HTERT RPE-1 (cell line): ENCODE data around the gene SPPL2B.
"Not testable (repeated sequence)": the region's sequence is repeated elsewhere in the genome, so short reads cannot be mapped to it uniquely, and the experiment has no call there.

Experiments
- in situ Hi-C: fragments of 300-500 bp; cut with MboI; formaldehyde crosslinking; loops from 4 replicates; pipeline ENCODE4 v1.14.3; 2020; ENCODE audit warnings: low sequenced_read_pairs

The SPPL2B gene, protein sequence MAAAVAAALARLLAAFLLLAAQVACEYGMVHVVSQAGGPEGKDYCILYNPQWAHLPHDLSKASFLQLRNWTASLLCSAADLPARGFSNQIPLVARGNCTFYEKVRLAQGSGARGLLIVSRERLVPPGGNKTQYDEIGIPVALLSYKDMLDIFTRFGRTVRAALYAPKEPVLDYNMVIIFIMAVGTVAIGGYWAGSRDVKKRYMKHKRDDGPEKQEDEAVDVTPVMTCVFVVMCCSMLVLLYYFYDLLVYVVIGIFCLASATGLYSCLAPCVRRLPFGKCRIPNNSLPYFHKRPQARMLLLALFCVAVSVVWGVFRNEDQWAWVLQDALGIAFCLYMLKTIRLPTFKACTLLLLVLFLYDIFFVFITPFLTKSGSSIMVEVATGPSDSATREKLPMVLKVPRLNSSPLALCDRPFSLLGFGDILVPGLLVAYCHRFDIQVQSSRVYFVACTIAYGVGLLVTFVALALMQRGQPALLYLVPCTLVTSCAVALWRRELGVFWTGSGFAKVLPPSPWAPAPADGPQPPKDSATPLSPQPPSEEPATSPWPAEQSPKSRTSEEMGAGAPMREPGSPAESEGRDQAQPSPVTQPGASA

DNA sequence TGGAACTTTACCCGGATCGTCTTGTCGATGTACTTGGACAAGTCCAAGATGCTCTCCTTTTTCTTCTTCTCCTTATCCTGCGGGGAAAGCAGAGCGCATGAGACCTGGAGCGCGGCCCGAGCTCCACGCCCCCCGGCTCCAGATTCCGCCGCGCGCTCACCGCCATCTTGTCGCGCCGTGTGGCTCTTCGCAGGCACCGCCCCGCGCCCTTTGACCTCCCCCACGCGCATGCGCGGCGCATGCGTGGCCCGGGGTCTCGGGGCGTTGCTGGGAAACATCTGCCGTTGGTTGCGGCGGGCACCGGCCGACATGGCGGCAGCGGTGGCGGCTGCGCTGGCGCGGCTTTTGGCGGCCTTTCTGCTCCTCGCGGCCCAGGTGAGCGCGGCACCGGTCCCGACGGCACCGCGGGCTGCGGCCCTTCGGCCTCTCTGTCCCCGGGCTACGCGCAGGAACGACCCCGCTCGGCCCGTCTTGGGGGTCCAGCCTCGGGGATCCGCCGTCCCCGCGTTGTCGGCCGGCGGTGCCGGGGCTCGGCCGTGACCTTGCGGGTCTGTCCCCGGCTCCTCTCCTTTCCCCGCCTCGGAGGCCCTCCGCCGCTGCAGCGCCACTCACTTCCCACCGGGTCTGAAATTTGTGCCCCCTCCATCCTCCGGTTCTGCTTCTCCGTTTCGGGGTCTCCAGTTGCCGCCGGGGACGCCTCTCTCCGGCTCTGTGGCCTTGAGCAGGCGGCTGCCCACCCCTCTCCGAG, at the start of gene SPPL2B, which contains the start of gene LSM7:
Gene SPPL2B (plus strand): TSS at position 284 of the 748 bp plus-strand sequence. CDS start 26 bp downstream, at position 310.
Gene LSM7 (minus strand): TSS at position 186 of the 748 bp plus-strand sequence. CDS start 20 bp downstream, at position 166.
- in situ Hi-C loops = no loop called here

DNA sequence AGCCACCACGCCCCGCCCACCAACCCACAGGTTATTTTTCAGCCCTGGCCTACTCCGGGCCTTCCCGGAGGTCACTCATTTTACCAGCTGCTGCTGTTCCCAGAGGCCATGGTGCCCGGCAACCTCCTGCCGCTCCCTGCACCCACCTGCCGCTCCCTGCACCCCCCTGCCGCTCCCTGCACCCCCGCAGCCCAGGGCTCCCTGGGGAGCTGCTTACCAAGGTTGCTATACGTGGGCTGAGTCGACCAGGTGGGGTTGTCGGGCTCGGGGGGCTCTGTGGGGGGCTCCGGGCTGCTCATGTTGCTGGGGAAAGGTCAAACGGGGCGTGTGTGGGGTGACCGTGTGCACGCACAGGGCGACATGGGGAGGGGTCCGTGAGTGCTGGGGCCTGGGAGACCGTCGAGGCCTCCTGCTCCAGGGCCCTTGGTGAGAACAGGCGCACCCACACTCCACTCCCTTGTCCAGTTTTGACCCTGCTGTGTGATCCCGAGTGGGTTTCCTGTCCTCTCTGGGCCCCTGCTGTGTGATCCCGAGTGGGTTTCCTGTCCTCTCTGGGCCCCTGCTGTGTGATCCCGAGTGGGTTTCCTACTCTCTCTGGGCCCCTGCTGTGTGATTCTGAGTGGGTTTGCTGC, 47.7 kb upstream of the SPPL2B start:
- in situ Hi-C loops = no loop called here

DNA sequence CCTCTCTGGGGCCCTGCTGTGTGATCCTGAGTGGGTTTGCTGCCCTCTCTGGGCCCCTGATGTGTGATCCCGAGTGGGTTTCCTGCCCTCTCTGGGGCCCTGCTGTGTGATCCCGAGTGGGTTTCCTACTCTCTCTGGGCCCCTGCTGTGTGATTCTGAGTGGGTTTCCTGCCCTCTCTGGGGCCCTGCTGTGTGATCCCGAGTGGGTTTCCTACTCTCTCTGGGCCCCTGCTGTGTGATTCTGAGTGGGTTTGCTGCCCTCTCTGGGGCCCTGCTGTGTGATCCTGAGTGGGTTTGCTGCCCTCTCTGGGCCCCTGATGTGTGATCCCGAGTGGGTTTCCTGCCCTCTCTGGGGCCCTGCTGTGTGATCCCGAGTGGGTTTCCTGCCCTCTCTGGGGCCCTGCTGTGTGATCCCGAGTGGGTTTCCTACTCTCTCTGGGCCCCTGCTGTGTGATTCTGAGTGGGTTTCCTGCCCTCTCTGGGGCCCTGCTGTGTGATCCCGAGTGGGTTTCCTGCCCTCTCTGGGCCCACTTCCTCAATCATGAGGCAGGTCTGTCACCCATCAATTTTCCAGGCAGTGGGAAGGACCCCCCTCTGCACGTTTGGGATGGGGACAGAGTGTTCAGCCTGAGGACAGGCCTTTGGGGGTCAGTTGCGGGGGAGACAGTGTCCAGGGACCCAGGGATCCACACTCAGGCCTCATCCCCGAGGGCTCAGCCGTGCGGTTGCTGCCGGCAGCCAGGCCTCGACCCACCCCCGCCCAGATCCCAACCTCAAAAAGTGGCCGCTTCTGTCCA, 47.0 kb upstream of the SPPL2B start:
- in situ Hi-C loops = not testable (repeated sequence)

DNA sequence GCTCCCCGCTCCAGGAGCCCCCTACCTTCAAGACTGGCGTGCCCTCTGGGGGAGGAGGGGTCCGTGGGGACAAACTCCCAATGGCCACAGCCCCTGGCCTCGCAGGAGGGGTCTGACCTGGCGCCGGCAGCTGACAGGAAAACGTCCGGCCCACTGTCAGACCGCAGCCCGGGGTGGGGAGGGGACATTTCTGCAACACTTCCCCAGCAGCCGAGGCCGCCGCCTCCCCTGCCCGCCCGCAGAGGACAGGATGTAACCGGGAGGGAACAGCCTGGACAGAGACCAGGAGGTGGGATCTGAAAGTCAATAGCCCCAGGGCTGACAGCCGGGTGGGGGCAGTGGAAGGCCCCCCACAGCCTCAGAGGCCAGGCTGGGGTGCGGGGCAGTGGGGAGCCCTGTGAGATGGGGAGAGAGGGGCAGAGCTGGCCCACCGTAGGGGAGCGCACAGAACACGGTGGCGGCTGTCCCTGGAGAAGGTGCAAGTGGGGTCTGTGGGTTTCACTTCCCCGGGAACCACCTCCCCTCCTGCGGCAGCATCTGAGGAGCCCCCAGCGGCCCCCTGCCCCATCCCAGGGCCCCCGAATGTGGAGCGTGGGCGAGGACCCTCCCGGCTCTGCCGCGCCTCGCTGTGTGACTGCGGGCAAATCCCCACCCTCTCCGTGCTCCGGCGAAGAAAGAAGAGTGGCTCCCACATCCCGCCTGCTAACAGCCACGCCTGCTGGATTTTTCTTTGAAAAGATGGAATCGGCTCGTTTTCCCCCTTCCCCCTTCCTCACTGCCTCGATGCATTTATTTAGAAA, 46.2 kb upstream of the SPPL2B start, which contains the start of gene PEAK3:
Gene PEAK3 (minus strand): TSS at position 114 of the 800 bp plus-strand sequence. CDS start 1,244 bp downstream, outside the sequence.
- in situ Hi-C loops = no loop called here

DNA sequence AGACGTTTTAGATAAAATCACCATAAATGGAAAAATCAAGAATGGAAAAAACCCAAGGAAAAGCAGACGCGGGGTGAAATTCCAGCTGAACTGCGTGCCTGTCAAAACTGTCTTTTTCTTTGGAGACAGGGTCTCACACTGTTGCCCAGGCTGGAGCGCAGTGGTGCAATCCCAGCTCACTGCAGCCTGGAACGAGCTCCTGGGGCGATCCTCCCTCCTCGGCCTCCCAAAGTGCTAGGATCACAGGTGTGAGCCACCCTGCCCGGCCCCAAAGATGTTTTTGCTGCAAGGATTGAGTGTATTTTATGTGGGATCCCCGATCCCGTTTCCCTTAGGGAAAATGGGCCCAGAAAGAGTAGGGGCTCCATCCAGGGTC, 45.6 kb upstream of the SPPL2B start:
- in situ Hi-C loops = no loop called here

DNA sequence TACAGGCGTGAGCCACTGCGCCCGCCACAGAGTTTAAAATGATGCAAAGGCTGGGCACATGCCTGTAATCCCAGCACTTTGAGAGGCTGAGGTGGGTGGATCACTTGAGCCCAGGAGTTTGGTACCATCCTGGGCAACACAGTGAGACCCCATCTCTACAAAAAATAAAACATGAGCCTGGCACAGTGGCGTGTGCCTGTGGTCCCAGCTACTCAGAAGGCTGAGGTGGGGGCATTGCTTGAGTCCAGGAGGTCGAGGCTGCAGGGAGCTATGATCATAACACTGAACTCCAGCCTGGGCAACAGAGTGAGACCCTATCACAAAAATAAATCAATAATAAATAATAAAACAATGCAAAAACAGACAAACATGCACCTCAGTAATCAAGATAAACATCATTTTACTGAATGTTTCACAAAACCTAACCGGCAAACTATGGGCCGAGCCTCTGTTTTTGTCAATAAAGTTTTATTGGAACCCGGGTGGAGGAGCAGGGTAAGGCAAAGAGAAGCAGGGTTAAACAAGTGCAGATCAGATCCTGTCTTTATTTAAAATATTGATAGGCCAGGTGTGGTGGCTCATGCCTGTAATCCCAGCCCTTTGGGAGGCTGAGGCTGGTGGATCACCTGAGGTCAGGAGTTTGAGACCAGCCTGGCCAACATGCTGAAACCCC, 44.5 kb upstream of the SPPL2B start:
- in situ Hi-C loops = no loop called here

DNA sequence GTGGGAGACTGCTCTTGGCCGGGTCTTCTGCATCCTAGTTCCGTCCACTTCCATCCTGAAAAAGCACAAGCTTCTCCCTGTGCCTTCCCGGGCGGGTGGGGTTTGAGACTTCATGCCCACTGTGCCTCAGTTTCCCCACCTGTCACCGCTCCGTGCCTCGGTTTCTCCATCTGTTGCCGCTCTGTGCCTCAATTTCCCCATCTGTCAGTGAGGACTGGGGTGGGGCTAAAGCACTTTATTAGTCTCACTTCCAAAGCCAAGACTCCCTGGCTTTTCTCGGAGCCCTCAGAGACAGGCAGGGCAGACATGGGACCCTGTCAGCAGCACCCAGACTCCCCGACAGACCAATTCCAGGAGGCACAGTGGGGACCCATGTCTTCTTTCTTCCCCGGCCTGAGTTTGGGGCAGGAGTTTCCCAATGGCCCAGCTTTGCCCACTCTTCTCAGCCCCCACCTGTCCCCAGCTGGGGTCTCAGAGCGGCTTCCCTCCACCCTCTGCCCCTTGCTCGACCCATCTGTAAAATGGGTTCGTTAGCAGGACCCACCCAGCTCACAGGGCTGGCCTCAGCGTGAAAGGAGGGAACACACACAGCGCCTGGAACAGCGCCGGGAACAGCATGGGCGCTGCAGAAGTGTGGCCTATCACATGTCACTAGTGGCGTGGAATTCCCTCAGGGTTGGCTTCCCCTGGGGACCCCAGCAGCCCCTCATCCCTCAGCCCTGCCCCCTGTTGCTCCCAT, 41.9 kb upstream of the SPPL2B start:
- in situ Hi-C loops = no loop called here

DNA sequence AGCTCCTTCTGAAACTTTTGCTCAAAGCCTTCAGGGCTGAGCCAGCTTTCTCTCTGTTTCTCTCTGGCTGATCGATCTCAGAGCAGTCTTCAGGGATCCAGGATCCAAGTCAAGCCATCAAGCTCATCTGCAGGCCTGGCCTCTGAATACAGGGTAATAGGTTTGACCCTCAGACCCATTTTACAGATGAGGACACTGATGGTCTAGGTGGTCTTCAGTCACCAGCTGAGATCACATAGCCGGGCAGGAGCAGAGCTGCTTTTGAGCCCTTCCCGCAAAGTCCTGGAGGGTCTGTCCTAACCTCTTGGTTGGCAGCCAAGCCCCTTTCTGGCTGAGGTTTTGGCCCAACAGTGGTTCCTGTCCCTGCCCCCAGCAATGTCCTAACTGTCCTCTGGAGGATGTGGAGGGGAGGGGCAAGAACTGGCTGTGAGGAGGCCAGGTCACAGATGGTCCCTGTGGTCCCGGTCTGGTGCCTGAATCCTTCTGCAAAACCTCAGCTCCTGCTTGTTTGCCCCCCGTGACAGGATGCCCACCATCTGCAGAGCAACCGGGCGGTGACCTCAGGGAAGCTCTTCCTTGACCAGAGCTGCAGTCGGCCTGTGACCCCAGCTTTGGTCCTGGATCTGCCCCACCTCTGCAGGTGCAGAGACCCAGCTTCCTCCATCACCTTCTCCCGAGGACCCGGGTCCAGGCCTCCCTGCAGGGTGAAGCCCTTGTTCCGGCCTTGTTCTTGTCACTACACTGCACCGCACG, 40.7 kb upstream of the SPPL2B start:
- in situ Hi-C loops = no loop called here

DNA sequence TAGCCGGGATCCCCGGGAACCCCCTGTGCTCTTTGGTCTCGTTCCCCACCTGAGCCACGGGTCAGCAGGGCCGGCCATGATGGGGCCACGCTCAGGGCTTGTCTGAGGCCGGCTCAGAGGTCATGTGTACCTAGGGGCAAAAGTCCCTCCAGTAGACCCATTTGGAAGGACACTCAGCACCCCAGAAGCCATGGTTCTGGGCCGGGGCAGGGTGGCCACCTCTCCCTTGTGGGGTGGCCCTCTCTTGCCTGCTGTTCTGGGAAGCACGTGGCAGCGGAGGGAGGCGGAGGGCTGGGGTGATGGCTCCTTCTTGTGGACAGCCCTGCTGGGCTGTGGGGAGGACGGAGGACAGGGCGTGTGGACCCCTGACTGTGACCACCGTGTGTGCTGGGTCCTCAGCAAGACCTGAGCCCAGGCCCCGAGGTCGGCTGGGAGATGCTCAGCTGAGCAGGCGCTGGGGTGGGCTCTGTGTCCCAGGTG, 40.1 kb upstream of the SPPL2B start:
- in situ Hi-C loops = no loop called here

DNA sequence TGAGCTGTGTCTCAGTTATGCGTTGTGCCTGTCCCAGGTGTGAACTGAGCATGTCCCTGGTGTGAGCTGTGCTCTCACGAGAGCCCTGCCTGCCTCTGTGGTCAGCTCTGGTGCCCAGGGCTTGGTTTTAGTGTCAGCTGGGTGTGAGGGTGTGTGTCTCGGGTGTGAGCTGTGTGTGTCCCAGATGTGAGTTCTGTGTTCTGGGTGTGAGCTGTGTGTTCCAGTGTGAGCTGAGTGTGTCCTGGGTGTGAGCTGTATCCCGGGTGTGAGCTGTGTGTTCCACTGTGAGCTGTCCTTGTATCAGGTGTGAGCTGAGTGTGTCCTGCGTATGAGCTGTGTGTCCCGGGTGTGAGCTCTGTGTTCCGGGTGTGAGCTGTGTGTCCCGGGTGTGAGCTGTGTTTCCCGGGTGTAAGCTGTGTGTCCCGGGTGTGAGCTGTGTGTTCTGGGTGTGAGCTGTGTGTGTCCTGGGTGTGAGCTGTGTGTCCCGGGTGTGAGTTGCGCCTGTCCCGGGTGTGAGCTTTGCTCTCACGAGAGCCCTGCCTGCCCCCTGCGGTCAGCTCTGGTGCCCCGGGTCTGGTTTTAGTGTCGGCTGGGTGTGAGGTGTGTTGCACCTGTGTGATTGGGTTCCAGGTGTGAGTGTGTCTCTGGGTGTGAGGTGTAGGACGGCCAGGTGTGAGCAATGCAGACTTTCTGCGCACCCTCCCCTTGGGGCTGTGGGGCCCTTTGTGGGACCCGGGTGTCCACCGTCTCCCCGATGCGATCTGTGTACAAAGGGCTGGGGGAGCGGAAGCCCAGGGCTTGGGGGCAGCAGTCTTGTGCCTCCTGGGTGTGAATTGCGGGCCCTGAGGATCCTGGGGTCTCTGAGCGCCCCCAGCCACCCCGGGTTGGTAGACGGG, 39.4 kb upstream of the SPPL2B start:
- in situ Hi-C loops = no loop called here

DNA sequence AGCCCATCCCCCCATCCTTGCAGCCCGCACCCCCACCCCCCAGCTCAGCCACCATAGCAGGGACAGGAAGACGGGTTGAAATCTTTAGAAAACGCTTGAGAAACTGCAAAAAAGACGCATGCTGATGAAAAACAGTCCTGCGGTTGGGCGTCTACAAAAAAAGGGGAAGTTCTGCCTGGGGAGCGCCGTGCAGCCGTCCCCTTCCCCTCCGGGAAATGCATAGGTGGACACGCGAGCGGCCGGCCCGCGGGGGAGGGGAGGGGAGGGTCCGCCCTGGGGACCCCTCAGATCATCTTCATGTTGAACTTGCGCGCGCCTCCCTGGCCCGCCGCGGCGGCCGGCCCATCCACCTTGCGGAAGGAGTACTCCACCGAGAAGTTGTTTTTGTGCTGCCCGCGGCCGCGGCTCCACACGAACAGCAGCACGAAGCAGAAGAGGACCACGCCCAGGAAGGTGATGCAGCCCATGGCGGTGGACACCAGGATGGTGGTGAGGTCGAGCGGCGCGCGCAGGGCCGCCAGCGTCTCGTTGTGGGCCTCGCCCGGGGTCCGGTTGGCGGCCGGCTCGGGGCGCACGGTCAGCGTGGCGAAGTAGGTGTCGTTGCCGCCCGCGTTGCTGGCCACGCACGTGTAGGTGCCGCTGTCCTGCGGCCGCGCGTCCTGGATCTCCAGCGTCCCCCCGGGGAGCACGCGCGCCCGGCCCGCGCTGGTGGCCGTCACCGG, 38.6 kb upstream of the SPPL2B start:
- in situ Hi-C loops = no loop called here

DNA sequence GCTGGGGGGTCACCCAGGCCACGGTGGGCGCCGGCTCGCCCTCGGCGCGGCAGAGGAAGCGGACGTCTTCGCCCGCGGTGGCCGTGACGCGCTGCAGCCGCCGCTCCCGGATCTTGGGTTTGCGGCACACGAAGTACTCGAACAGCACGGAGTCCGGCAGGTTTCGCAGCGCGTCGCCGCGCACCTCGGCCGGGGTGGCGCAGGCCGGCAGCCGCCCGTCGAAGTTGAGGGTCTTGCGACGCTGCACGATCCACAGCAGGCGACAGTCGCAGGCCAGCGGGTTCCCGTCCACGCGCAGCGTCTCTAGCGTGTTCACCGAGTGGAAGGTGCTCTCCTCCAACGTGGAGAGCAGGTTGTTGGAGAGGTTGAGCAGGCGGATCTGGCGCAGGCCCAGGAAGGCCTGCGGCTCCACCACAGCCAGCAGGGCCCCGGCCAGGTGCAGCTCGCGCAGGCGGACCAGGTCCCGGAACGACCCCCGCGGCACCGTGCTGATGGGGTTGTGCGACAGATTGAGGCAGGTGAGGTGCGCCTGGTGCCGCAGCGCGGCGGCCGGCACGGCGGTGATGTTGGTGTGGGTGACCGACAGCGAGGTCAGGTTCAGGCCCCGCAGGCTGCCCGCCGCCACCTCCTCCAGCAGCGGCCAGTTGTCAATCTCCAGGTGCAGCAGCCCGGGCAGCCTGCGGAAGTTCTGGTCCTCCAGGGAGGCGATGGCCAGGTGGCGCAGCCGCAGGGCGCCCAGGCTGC, 37.9 kb upstream of the SPPL2B start:
- in situ Hi-C loops = no loop called here

DNA sequence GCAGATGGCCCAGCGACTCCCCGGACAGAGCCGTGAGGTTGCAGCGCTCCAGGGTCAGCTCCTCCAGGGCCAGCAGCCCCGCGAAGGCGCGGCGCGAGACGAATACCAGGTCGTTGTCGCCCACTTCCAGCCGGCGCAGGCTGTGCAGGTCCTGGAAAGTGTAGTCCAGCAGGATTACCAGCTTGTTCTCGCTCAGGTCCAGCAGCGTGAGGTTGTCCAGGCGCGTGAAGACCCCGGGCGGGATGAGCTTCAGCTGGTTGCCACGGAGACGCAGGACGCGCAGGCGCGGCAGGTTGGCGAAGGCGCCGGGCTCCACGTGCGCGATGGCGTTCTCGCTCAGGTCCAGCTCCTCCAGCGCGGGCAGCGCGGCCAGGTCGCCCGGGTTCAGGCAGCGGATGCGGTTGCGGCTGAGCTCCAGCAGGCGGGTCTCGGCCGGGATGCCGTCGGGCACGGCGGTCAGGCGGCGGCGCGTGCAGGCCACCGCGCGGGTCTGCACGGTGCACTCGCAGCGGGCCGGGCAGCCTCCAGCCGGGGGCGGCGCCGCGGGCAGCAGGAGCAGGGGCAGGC, 37.2 kb upstream of the SPPL2B start:
- in situ Hi-C loops = no loop called here

DNA sequence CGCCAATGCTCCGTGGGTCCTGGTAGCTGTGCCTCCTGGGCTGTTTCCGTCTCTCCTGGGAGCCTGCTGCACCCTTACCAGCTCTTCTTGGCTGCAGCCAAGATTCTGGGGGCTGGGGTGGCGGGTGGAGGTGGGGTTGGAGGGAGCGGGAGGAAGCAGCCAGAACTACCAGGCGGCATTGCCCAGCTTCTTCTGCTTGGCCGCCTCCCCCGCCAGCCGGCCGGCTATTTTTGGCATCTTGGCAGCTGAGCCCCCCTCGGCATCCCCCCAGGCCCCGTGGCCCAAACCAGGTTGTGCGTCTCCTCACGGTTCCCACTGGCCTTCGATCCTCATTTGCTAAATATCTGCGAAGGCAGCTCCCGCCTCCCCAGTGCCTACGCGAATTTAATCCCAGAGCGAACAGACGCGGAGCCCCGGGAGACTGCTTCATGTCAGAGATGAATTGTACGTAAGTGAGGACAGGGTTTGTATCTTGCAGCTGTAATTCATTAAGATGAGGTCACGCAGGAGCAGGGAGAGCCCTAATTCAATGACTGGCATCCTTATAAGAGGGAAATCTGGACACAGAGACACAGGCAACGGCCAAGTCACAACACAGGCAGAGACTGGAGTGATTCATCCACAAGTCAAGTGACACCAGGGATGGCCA, 33.7 kb upstream of the SPPL2B start:
- in situ Hi-C loops = no loop called here
